DND-41 (cell line): ENCODE measurements around the gene DENND10.

Experiments
- ATAC-seq: fragments of 200-7000 bp; cut with Tn5 transposase; 3 replicates; pipeline ENCODE4 v1.9.1; 2021; ENCODE audit warnings: low read depth; ENCODE audit not compliant: insufficient read depth
- DNase-seq: peaks from one replicate; pipeline ENCODE4 v3.0.0-alpha.2; 2020
- H2AFZ ChIP-seq: 2 replicates; pipeline ENCODE4 v1.6.0; 2012; ENCODE audit warnings: low read depth, low read length
- H3K27ac ChIP-seq: 2 replicates; pipeline ENCODE4 v1.5.1; 2012; ENCODE audit warnings: low read length, inconsistent platforms
- H3K27me3 ChIP-seq: fragments of 200-600 bp; sonication (generic); 2 replicates; pipeline ENCODE4 v1.6.0; 2012; ENCODE audit warnings: low read length, mild to moderate bottlenecking, inconsistent platforms; ENCODE audit not compliant: insufficient read depth, poor library complexity
- H3K36me3 ChIP-seq: 2 replicates; pipeline ENCODE4 v1.5.1; 2012; ENCODE audit warnings: low read length, inconsistent platforms; ENCODE audit not compliant: insufficient read depth
- H3K4me1 ChIP-seq: 2 replicates; pipeline ENCODE4 v1.5.1; 2012; ENCODE audit warnings: mild to moderate bottlenecking, low read length; ENCODE audit not compliant: insufficient read depth
- H3K4me2 ChIP-seq: 2 replicates; pipeline ENCODE4 v1.6.0; 2012; ENCODE audit warnings: mild to moderate bottlenecking, moderate library complexity, low read length, inconsistent platforms; ENCODE audit not compliant: insufficient read depth
- H3K4me3 ChIP-seq, 2 experiments: fragments of 200-600 bp in 1 of 2; shearing (Covaris generic) in 1 of 2; 2 replicates each; pipeline ENCODE4 v1.5.1; 2012 to 2016; ENCODE audit warnings: inconsistent platforms in 2 of 2, low read length in 2 of 2, mild to moderate bottlenecking in 2 of 2, low read depth in 1 of 2, moderate library complexity in 1 of 2
- H3K79me2 ChIP-seq: 2 replicates; pipeline ENCODE4 v1.6.0; 2012; ENCODE audit warnings: low read length, inconsistent platforms; ENCODE audit not compliant: insufficient read depth
- H3K9ac ChIP-seq: 2 replicates; pipeline ENCODE4 v1.6.0; 2012; ENCODE audit warnings: low read depth, mild to moderate bottlenecking, inconsistent platforms, low read length, moderate library complexity
- H3K9me3 ChIP-seq: 2 replicates; pipeline ENCODE4 v1.5.1; 2012; ENCODE audit warnings: low read length, moderate library complexity, mild to moderate bottlenecking, inconsistent platforms; ENCODE audit not compliant: insufficient read depth, severe bottlenecking
- H4K20me1 ChIP-seq: 2 replicates; pipeline ENCODE4 v1.6.0; 2012; ENCODE audit warnings: low read length; ENCODE audit not compliant: insufficient read depth
- CTCF ChIP-seq: IDR thresholded peaks from 2 replicates; pipeline ENCODE4 v1.5.1; 2012; ENCODE audit warnings: borderline replicate concordance, low read length, moderate library complexity, mild to moderate bottlenecking; ENCODE audit not compliant: poor library complexity, severe bottlenecking; ENCODE audit errors: extremely low read depth
- EZH2 ChIP-seq: IDR thresholded peaks from 3 replicates; pipeline ENCODE4 v1.6.1; 2012; ENCODE audit warnings: borderline replicate concordance, low read depth, mild to moderate bottlenecking, moderate library complexity, low read length, inconsistent platforms; ENCODE audit not compliant: severe bottlenecking

Gene DENND10

GRCh38 chr10:119087271-119087882, 16.5 kb upstream of the DENND10 start:
- TF ChIP-seq EZH2: no peak
- TF ChIP-seq CTCF: no peak

GRCh38 chr10:119090026-119090795, 13.7 kb upstream of the DENND10 start:
- no peaks in the 10 kb centered on the region for H3K27me3 ChIP-seq
- no peak overlapping the region for H3K4me2 ChIP-seq
- peaks cover 5% of the 10 kb centered on the region for H3K4me1 ChIP-seq
- no peak overlapping the region for H3K4me3 ChIP-seq
- ATAC-seq (no peak), DNase-seq (no peak)
- H3K79me2 ChIP-seq: no peaks in the 10 kb centered on the region
- H3K9me3 ChIP-seq: no peaks in the 10 kb centered on the region
- H2AFZ ChIP-seq: no peak overlapping the region
- no peaks in the 10 kb centered on the region for H4K20me1 ChIP-seq
- H3K36me3 ChIP-seq: no peaks in the 10 kb centered on the region
- H3K27ac ChIP-seq: no peak overlapping the region
- TF ChIP-seq EZH2 (no peak), CTCF (no peak)
- no peak overlapping the region for H3K9ac ChIP-seq

More at GRCh38 chr10:119087271-119087882, 16.5 kb upstream of the DENND10 start:
- H3K4me3 ChIP-seq: no peak overlapping the region
- H3K79me2 ChIP-seq: no peaks in the 10 kb centered on the region
- no peak overlapping the region for H3K27ac ChIP-seq
- no peak overlapping the region for H3K9ac ChIP-seq
- no peaks in the 10 kb centered on the region for H3K36me3 ChIP-seq
- no peak overlapping the region for H3K4me2 ChIP-seq
- no peaks in the 10 kb centered on the region for H4K20me1 ChIP-seq
- ATAC-seq (peak; percentile 69), DNase-seq (peak; percentile 65)
- peaks cover 8% of the 10 kb centered on the region for H3K4me1 ChIP-seq
- no peaks in the 10 kb centered on the region for H3K27me3 ChIP-seq
- H3K9me3 ChIP-seq: no peaks in the 10 kb centered on the region
- no peak overlapping the region for H2AFZ ChIP-seq

- H3K27me3 ChIP-seq: no peaks in the 10 kb centered on the region
- TF ChIP-seq CTCF (no peak), EZH2 (no peak)
- ATAC-seq (peak; percentile 72), DNase-seq (no peak)
- H3K27ac ChIP-seq: no peak overlapping the region
- H3K4me2 ChIP-seq: no peak overlapping the region
- H3K9ac ChIP-seq: no peak overlapping the region
- no peak overlapping the region for H3K4me3 ChIP-seq
- no peaks in the 10 kb centered on the region for H3K79me2 ChIP-seq
- H4K20me1 ChIP-seq: no peaks in the 10 kb centered on the region
- peaks cover 5% of the 10 kb centered on the region for H3K4me1 ChIP-seq
- H3K9me3 ChIP-seq: no peaks in the 10 kb centered on the region
- H3K36me3 ChIP-seq: no peaks in the 10 kb centered on the region
- no peak overlapping the region for H2AFZ ChIP-seq
Measured at GRCh38 chr10:119090968-119091367, 12.9 kb upstream of the DENND10 start.
